ENCODE results near the gene GARIN5B. TPM values are rescaled to one million over a fixed set of nuclear protein-coding genes. Genes with fewer than 3 reads are reported as not detected.
A peak's percentile ranks its signal among the peaks of the same experiment; 100 is the strongest.

GARIN5B gene
- total and polyA plus RNA-seq, 2 of the 13 experiments (the other 11 are each of a cell fraction or from before 2014, with no cell fraction given), result not detected

DNA sequence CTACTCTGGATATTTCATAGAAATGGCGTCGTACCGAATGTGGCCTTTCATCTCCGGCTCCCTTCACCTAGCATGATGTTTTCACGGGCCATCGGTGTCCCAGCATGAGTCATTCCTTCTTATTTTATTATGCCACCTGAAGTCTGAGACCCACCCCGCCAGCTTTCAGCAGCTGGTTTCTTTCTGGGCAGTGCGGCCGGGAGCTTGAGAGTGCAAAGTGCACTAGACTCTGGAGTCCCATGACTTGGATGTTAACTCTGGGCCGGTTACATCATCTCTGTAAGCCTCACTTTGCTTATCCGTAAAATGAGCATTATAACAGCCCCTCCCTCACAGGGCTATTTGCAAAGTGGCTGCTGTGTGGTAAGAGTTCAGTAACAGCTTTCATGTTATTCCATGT lies 29.2 kb downstream of the GARIN5B start (continued):
- no peak for TF ChIP-seq ZNF225 (CRISPR knock-in tag; IDR thresholded peaks at IDR 0.05)
- TF ChIP-seq, protein P1, sequence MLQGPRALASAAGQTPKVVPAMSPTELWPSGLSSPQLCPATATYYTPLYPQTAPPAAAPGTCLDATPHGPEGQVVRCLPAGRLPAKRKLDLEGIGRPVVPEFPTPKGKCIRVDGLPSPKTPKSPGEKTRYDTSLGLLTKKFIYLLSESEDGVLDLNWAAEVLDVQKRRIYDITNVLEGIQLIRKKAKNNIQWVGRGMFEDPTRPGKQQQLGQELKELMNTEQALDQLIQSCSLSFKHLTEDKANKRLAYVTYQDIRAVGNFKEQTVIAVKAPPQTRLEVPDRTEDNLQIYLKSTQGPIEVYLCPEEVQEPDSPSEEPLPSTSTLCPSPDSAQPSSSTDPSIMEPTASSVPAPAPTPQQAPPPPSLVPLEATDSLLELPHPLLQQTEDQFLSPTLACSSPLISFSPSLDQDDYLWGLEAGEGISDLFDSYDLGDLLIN (CRISPR knock-in tag; IDR thresholded peaks at IDR 0.05; ENCODE audit: borderline replicate concordance), result no peak
- TF ChIP-seq ZNF143 (CRISPR knock-in tag; IDR thresholded peaks at IDR 0.05), result no peak
- TF ChIP-seq, protein P2, sequence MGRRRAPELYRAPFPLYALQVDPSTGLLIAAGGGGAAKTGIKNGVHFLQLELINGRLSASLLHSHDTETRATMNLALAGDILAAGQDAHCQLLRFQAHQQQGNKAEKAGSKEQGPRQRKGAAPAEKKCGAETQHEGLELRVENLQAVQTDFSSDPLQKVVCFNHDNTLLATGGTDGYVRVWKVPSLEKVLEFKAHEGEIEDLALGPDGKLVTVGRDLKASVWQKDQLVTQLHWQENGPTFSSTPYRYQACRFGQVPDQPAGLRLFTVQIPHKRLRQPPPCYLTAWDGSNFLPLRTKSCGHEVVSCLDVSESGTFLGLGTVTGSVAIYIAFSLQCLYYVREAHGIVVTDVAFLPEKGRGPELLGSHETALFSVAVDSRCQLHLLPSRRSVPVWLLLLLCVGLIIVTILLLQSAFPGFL (CRISPR knock-in tag; IDR thresholded peaks at IDR 0.05), result no peak
- TF ChIP-seq AGO2 (optimal IDR thresholded peaks at IDR 0.05; ENCODE audit: low read depth, low read length), result no peak
- TF ChIP-seq NFIC (IDR thresholded peaks at IDR 0.05; ENCODE audit: low read length), result no peak
- peak; percentile 37; the same call in 1 of the 2 replicates for TF ChIP-seq HMG20A (CRISPR knock-in tag; IDR thresholded peaks at IDR 0.05; ENCODE audit: borderline replicate concordance)
- TF ChIP-seq PRPF4 (IDR thresholded peaks at IDR 0.05; ENCODE audit: low read depth, low read length, poor library complexity, severe bottlenecking), result no peak
- TF ChIP-seq, protein P3, sequence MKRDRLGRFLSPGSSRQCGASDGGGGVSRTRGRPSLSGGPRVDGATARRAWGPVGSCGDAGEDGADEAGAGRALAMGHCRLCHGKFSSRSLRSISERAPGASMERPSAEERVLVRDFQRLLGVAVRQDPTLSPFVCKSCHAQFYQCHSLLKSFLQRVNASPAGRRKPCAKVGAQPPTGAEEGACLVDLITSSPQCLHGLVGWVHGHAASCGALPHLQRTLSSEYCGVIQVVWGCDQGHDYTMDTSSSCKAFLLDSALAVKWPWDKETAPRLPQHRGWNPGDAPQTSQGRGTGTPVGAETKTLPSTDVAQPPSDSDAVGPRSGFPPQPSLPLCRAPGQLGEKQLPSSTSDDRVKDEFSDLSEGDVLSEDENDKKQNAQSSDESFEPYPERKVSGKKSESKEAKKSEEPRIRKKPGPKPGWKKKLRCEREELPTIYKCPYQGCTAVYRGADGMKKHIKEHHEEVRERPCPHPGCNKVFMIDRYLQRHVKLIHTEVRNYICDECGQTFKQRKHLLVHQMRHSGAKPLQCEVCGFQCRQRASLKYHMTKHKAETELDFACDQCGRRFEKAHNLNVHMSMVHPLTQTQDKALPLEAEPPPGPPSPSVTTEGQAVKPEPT (CRISPR knock-in tag; IDR thresholded peaks at IDR 0.05; ENCODE audit: low read depth), result no peak
- peak; percentile 65 for TF ChIP-seq ATF7 (IDR thresholded peaks at IDR 0.05)
- TF ChIP-seq ATF7 (CRISPR knock-in tag; IDR thresholded peaks at IDR 0.05), result peak; percentile 63; the same call in 1 of the 2 replicates
- TF ChIP-seq ZNF878 (CRISPR knock-in tag; IDR thresholded peaks at IDR 0.05), result peak; percentile 74; the same call in 1 of the 2 replicates
- peak; percentile 95 for TF ChIP-seq HNF4A (CRISPR knock-in tag; IDR thresholded peaks at IDR 0.05)
- no peak for TF ChIP-seq ETV6 (CRISPR knock-in tag; conservative IDR thresholded peaks at IDR 0.05)
- no peak for TF ChIP-seq ZNF549 (CRISPR knock-in tag; IDR thresholded peaks at IDR 0.05)
- TF ChIP-seq, protein P4, sequence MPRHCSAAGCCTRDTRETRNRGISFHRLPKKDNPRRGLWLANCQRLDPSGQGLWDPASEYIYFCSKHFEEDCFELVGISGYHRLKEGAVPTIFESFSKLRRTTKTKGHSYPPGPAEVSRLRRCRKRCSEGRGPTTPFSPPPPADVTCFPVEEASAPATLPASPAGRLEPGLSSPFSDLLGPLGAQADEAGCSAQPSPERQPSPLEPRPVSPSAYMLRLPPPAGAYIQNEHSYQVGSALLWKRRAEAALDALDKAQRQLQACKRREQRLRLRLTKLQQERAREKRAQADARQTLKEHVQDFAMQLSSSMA (CRISPR knock-in tag; IDR thresholded peaks at IDR 0.05), result no peak
- no peak for TF ChIP-seq TMF1 (CRISPR knock-in tag; IDR thresholded peaks at IDR 0.05; ENCODE audit: low read depth)
- no peak for TF ChIP-seq AGO1 (IDR thresholded peaks at IDR 0.05; ENCODE audit: low read depth, low read length, poor library complexity, severe bottlenecking)
- no peak for TF ChIP-seq MTF1 (CRISPR knock-in tag; IDR thresholded peaks at IDR 0.05)
- peak; percentile 43; the same call in 1 of the 2 replicates for TF ChIP-seq PPARG (CRISPR knock-in tag; conservative IDR thresholded peaks at IDR 0.05)
- TF ChIP-seq MBD4 (IDR thresholded peaks at IDR 0.05; ENCODE audit: borderline replicate concordance, low read length), result no peak
- no peak for TF ChIP-seq NFRKB (IDR thresholded peaks at IDR 0.05)
- no peak for TF ChIP-seq STAT5B (CRISPR knock-in tag; IDR thresholded peaks at IDR 0.05)
